NCI-H2081 treated with DMSO at 0.1 percent for 48 hours (cell line): ENCODE measurements around the gene PRKAA1.
"Not testable (repeated sequence)": the region's sequence is repeated elsewhere in the genome, so short reads cannot be mapped to it uniquely, and the experiment has no call there.

Experiments
- DNase-seq: peaks from one replicate; lab custom pipeline; 2025; lab: John Stamatoyannopoulos, UW

The PRKAA1 gene

DNA sequence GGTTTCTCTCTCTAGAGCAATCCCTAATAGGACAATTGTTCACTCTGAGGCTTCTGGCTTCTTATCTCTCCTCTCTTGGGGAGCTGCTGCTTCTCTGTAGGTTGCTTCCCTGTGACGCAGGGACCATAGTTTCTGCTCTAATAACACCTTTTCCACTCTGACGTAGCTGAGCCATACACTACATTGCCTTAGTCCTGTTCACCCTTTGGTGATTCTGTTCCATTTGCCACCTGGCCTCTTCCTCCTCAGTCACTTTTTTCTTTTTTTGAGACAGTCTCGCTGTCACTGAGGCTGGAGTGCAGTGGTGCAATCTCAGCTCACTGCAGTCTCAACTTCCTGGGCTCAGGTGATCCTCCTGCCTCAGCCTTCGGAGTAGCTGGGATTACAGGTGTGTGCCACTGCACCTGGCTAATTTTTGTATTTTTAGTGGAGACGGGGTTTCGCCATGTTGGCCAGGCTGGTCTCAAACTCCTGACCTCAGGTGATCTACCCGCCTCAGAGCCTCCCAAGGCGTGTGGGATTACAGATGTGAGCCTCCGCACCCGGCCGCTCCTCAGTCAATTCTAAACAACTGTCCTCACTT lies 27.4 kb upstream of the PRKAA1 start:
- not testable (repeated sequence) for DNase-seq

DNA sequence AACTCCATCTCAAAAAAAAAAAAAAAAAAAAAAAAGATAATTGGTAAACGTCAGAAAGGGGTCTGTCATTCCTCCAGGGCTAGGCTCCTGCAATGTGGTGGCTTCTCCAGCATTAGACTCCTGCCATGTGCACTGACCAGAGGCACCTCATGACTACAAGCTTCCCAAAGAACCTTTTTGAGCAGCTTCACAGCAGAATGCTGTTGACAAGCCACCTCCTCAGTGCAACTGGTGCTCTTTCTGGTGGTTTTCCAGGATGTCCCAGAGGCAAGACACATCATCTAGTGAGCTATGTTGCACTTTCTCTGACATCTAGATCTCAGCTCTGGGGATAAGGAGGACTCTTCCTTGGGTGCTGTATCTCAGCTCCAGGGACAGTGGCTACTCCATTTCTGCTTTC lies 25.3 kb upstream of the PRKAA1 start:
- DNase-seq = no peak

DNA sequence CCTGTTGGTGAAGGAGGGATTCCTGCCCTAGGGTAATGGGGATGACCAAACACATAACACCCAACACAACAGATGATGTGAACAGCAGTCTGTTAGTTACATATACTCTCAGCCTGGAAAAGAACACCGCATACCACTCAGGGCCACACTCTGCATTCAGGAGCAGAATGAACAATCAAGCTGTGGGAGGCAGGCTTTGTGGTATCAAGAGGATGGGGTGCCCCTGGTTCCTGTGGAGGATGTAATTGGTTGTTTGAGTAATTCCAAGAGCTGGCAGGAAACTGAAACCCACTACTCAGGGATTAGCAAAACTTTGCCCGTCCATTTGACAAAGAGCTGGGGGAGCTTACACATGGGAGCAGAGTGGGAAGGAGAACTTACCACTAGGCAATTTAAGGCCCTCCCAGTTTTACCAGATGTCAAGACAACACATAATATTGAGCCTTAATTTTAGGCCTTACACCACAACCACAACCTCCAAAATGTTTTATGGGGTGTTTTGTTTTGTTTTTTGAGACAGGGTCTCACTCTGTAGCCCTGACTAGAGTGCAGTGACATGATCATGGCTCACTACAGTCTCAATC lies 15.6 kb upstream of the PRKAA1 start:
- DNase-seq = no peak

DNA sequence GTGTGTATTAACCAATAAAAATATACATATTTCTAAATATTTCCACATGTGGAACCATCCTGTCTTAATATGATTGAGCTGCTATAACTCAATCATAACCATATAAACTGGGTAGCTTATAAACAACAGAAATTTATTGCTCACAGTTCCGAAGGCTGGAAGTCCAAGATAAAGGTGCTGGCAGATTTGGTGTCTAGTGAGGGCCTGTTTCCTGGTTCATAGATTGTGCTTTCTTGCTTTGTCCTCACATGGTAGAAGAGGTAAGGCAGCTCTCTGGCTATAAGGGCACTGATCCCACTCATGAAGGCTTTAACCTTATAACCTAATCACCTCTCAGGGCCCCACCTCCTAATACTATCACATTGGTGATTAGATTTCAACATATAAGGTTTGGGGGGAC lies 14.0 kb upstream of the PRKAA1 start:
- no peak for DNase-seq

DNA sequence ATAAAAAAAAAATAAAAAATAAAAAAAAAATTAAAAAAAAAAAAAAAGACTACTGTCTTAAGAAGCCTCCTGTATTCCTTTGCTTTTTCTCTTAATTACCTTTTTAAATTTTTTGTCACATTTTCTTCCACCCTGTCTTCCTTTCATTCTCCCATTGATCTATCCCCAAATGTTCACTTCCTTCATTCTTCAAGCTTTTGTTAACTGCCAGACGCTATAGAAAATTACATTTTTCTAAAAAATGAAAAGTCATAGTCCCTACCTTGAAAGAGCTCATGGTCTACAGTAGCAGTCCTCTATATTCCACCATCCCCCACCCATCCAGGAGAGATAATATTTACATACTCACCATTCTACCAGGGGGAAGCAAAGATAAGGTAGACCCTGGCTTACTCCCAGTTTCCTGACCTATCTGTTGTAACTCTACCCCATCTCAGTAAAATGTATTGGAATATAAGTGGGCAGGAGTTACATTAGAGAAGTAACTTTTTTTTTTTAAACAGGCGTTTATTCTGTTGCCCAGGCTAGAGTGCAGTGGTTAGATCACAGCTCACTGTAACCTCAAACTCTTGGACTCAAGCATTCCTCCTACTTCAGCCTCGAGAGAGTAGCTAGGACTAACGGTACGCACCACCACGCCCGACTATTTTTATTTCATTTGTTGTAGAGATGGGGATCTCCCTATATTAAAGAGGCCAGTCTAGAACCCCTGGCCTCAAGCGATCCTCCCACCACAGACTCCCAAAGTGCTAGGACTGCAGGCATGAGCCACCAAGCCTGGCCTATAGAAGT lies 3.8 kb upstream of the PRKAA1 start:
- no peak for DNase-seq

DNA sequence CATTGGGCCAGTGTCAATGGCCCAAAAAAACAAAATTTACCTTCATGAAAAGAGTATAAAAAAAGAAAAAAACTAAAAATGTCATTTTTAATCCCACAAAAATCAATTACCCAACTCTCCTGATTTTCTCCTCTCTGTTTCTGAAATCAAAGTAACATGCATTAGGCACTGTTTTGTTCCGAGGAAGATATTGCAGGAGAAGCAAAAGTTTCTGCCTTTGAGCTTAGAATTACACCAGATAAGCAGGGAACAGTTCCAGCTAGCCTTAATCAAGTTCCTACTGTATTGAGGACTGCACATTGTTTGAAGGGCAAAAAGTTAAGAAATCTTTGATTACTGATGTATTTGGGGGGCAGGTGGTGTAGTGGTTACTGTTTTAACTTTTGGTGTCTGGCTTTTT lies 1.1 kb upstream of the PRKAA1 start:
- no peak for DNase-seq

DNA sequence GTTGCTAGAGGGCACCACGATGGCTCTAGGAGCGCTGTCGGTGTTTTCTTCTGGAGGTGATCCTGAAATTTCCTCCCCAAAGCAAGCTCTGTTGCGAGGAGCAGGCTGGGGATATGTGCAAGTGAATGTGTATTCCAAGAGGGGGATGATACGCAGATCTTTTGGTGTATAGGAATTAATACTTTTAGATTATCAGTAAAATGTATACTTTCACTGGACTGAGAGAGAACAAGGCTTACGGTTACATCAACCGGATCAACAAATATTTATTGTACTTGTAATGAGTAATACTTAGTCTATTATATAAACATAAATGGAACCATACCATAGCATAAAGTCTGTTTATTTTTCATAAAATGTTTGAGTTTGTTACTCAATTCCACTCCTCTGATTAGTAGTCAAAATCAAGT lies 632 bp upstream of the PRKAA1 start:
- DNase-seq = no peak

DNA sequence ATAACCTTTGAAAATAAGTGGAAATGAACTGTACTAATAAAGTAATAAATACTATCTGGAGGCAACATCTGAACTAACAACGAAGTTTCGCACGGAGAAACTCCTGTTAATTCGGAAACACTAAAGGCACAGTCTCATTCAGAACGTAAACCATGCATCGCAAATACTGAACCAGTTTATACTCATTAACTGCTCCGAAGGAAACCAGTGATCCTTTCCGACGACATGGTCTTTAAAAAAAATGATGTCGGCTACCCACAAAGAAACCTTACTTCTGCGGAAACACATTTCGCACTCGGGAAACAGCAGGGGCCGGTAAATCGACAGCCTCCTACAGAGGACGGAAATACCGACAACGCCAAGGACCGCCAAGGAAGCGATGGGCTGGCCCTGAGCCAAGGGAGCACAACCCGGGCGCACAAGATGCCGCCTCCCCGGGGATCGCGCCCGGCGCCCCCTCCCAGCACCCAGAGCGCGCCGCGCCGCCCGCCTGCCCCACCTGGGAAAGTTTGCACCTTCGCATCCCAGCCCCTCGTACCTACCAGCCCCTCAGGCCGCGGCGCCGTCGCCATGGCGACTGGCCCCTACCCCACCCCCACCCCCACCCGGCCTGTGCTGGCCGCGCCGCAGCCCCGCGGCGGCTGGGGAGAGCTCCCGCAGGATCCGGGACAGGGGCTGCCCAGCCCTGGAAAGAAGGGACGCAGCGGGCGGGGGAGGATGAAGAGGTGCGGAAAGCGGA lies 732 bp downstream of the PRKAA1 start:
- peak; percentile 47 for DNase-seq

DNA sequence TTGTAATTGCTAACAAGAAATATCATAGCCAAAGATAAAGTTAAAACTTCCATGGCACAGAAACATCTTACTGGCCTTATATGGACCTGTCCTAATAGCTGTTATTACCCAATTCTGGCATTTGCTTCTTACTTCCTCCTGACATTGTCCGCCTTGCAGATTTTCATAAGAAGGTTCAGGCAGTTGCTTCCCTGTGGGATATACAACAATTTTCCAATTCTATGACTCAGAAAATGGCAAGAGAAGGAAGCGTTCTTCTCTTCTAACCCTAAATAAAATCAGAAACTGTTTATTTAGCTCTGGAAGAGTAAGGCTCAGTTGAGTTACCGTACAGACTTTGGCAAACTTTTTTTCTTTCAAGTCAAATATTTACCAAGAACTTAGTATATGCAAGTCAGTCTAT lies 1.7 kb downstream of the PRKAA1 start:
- DNase-seq = no peak

DNA sequence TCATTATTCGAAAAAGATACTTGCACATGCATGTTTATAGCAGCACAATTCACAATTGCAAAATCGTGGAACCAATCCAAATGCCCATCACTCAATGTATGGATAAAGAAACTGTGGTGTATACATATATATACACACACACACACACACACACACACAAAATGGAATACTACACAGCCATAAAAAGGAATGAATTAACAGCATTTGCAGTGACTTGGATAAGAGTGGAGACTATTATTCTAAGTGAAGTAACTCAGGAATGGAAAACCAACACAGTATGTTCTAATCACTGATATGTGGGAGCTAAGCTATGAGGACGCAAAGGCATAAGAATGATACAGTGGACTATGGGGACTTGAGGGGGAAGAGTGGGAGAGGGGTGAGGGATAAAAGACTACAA lies 3.3 kb downstream of the PRKAA1 start:
- not testable (repeated sequence) for DNase-seq

DNA sequence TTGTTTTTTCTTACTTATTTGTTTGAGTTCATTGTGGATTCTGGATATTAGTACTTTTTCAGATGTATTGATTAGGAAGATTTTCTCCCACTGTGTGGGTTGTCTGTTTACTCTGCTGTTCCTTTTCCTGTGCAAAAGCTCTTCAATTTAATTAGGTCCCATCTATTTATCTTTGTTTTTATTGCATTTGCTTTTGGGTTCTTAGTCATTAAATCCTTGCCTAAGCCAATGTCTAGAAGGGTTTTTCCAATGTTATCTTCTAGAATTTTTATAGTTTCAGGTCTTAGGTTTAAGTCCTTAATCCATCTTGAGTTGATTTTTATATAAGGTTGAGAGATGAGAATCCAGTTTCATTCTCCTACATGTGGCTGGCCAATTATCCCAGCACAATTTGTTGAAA lies 3.8 kb downstream of the PRKAA1 start:
- not testable (repeated sequence) for DNase-seq

DNA sequence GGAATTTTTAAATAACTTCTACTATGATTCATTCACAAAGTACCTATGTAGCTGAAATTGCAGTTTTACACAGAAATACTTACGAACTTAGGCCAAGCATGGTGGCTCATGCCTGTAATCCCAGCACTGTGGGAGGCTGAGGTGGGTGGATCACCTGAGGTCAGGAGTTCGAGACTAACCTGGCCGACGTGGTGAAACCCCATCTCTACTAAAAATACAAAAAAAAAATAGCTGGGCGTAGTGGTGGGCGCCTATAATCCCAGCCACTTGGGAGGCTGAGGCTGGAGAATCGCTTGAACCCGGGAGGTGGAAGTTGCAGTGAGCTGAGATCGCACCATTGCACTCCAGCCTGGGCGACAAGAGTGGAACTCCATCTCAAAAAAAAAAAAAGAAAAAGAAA lies 5.5 kb downstream of the PRKAA1 start:
- DNase-seq = not testable (repeated sequence)

DNA sequence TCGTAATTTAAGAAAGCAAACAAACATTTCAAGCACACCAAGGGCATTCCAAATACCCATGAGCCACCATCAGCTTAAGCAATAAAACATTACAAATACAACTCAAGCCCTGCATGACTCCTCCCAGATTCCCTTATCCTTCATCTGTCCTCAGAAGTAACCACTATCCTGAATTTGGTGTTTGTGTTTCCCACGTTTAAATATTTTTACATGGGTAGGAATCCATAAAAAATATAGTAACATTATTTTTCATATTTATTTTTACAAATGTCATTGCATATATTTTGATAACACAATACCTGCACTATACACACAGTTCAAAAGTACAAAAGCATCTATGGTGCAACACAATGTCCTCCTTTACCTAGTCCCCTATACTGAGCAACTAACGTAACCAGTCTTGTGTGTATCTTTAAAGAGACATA lies 6.4 kb downstream of the PRKAA1 start:
- no peak for DNase-seq

DNA sequence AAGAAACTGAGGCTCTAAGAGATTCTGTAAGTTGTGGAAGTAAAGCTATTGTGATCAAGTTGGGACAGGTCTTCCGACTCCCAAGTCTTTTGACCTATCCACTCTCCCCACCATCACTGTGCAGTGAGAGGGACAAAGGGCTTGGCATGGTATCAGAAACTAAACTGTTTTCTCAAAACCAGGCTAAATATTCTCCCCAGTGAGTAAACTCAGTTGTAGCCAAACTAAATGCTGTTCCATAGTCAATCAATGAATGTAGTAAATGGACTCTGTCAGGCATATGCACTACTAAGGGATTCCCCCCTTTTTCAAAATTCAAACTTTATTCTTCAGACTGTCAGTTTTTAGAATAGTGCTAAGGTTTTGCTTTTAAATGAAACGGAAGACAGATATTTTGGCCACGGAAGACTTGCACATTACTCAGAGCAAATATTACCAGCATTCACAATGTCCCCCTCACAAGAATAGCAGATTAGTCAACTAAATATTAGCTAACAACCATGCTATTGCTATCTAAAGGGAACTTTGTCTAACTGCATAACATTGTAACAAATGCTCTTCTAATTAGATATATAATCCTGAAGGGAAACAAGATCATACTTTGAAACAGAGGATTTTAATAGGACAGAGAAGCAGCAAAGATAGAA lies 7.1 kb downstream of the PRKAA1 start:
- DNase-seq = no peak

DNA sequence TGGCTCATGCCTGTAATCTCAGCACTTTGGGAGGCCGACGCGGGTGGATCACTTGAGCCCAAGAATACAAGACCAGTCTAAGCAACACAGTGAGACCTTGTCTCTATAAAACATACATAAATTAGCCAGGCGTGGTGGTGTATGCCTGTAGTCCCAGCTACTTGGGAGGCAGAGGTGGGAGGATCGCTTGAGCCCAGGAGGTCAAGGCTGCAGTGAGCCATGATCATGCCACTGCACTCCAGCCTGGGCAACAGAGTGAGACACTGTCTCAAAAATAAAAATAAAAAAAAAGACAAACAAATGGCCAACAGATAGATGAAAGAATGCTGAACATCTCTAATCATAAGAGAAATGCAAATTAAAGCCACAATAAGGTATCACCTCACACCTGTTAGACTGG lies 9.2 kb downstream of the PRKAA1 start:
- not testable (repeated sequence) for DNase-seq

DNA sequence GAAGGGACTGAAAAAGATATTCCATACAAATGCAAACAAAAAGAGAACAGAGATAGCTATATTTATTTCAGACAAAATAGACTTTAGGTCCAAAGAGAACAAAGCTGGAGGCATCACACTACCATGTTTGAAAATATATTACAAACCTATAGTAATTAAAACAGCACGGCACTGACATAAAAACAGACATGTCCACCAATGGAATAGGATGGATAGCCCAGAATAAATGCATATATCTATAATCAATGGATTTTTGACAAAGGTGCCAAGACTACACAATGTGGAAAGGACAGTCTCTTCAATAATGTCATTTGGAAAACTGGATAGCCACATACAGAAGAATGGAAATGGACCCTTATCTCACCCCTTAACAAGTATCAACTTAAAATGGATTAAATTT lies 10.2 kb downstream of the PRKAA1 start:
- no peak for DNase-seq

DNA sequence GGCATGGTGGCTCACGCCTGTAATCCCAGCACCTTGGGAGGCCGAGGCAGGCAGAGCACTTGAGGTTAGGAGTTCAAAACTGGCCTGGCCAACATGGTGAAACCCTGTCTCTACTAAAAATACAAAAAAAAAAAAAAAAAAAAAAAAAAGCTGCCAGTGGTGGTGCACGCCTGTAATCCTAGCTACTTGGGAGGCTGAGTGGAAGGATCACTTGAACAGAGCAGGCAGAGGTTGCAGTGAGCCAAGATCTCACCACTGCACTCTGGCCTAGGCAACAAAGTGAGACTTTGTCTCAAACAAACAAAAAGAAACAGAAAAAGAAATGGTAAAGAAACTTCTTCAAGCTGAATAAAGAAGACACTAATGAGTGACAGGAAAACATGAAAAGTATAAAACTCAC lies 11.5 kb downstream of the PRKAA1 start:
- not testable (repeated sequence) for DNase-seq

DNA sequence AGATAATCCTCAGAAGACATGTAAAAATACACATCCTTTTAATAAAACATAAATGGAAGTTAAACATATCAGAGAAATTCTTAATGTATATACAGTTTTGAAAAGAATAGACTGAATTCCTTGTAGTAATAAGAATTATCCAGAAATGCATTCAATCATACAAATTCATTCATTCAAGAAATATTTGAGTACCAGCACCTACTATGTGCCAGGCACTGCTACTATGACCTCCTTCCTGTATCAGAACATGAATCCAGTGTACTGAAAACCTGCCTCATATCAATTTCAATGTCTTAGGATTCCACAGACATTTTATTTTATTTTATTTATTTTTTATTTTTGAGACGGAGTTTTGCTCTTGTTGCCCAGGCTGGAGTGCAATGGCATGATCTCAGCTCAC lies 13.3 kb downstream of the PRKAA1 start:
- no peak for DNase-seq

DNA sequence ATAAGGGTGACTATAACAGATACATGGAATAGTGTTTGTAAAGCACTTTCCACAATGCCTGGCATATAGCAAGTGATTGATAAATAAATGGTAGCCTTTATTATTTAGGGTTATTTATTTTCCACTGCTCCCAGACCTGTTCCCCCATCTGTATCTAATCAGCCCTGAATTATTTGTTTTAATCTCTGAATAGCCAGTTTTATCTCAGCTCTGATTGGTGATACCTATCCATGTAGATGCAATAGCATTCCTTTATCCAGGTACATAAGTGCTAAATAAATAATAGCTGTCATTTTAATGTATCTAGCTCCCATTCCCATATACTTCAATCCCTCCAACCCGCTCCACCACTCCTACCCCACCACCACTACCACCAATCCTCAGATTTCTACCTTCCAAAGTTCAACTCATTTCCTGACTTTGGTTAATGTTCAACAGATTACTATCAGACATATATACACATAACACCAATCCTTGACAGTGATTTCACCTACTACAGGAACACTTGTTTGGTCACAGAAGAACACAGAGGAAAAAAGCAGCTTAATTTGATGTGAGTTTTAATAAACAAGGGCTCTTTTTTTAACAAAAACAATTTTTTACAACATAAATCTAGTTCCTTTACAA lies 14.0 kb downstream of the PRKAA1 start:
- no peak for DNase-seq

DNA sequence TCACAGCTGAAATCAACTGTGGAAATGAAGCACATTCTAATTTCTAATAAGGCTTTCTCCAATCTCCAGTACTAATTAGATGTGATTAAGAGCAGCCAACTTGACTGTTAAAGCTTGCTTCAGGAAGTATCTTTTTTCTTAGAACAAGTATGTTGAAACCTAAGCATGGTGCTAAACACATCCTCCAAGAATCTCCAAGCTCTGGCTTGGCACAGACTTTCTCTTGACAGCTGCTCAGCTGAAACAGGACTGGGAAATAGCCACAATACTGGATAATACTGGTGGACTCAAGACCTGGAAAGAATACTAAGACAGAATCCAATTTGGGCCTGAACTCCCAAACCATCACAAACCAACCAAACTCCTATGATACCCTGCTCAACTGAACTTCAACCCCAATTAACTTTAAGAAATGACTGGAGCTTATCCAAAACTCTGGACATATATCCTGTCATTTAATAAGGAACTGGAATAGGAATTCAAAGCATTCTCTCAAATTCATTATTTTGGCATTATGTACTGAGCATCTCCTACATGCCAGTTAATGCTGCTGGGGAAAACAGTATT lies 16.2 kb downstream of the PRKAA1 start:
- no peak for DNase-seq

DNA sequence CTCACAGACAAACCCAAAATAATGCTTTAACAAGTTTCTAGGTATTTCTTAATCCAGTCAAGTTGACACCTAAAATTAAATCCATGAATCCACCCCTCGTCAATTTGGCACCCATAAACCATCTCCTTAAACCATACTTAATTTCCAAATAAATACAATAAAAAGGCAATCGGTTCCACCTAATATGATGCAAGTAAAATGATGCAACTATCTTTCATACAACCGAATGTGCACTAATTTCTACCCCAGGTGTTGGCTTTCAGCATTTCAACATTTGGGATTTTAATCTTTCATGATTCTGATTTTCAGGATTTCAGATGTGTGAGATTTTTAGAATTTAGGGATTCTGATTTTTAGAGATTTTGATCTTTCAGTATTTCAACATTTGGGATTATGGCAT lies 17.3 kb downstream of the PRKAA1 start:
- no peak for DNase-seq
